ENCODE measurements around the gene RFT1.

The RFT1 gene

GRCh38 chr3:53049987-53050386 lies 80.2 kb downstream of the RFT1 start:
- no peaks in the 10 kb centered on the region for H3K36me3 ChIP-seq
- no peak for DNase-seq
- H3K4me1 ChIP-seq, result peaks cover 0 to 11% (median 3%) of the 10 kb centered on the region in 4 donors
- TF ChIP-seq CTCF (IDR thresholded peaks at IDR 0.05), result no peak
- H3K27ac ChIP-seq, result no peak overlapping the region
- no peaks in the 10 kb centered on the region for H3K27me3 ChIP-seq
- H3K9me3 ChIP-seq, result no peaks in the 10 kb centered on the region
- intact Hi-C loops (cut with DNase I; ENCODE audit: low total_unique reads), result no loop called here
- no peak overlapping the region for H3K4me3 ChIP-seq

GRCh38 chr3:53046171-53047170 lies 83.8 kb downstream of the RFT1 start:
- peak; percentile 33 to 38 for TF ChIP-seq CTCF (IDR thresholded peaks at IDR 0.05)
- H3K36me3 ChIP-seq, result no peaks in the 10 kb centered on the region
- H3K4me3 ChIP-seq, result peak overlapping the region; percentile 96 to 98
- no peaks in the 10 kb centered on the region for H3K27me3 ChIP-seq
- H3K4me1 ChIP-seq, result peaks cover 0 to 15% (median 9%) of the 10 kb centered on the region in 4 donors
- peak overlapping the region; percentile 84 to 88 for H3K27ac ChIP-seq
- intact Hi-C loops (cut with DNase I; ENCODE audit: low total_unique reads), result no loop called here
- peak; percentile 54 to 77 for DNase-seq
- H3K9me3 ChIP-seq, result no peaks in the 10 kb centered on the region

- peak within 1 kb of the TSS; percentile 88 to 91 for H3K27ac ChIP-seq
Observed at GRCh38 chr3:53045518-53046170, 84.6 kb downstream of the RFT1 start, which contains the start of gene SFMBT1. Gene SFMBT1 (minus strand): TSS chr3:53046073. CDS start chr3:52969128, 76,945 bp downstream.

GRCh38 chr3:53044711-53045517 lies 85.3 kb downstream of the RFT1 start:
- intact Hi-C loops (cut with DNase I; ENCODE audit: low total_unique reads), result no loop called here
- no peak for TF ChIP-seq CTCF (IDR thresholded peaks at IDR 0.05)
- Histone ChIP-seq H3K27ac (peak overlapping the region; percentile 84 to 91), H3K4me1 (peaks cover 0 to 15% (median 9%) of the 10 kb centered on the region in 4 donors), H3K27me3 (no peaks in the 10 kb centered on the region), H3K9me3 (no peaks in the 10 kb centered on the region), H3K4me3 (peak overlapping the region; percentile 96 to 98), H3K36me3 (no peaks in the 10 kb centered on the region)
- DNase-seq, result peak in 1 of 2 donors; percentile 72

More at GRCh38 chr3:53045518-53046170, 84.6 kb downstream of the RFT1 start, which contains the start of gene SFMBT1:
- peak; percentile 58 to 77 for DNase-seq
- intact Hi-C loops (cut with DNase I; ENCODE audit: low total_unique reads), result no loop called here
- H3K9me3 ChIP-seq, result no peaks in the 10 kb centered on the region
- H3K4me1 ChIP-seq, result peaks cover 0 to 15% (median 9%) of the 10 kb centered on the region in 4 donors
- TF ChIP-seq CTCF (IDR thresholded peaks at IDR 0.05), result no peak
- H3K27me3 ChIP-seq, result no peaks in the 10 kb centered on the region
- no peaks in the 10 kb centered on the region for H3K36me3 ChIP-seq
- H3K4me3 ChIP-seq, result peak within 1 kb of the TSS; percentile 96 to 98

- peak overlapping the region; percentile 84 to 91 for H3K27ac ChIP-seq
- H3K9me3 ChIP-seq, result no peaks in the 10 kb centered on the region
- DNase-seq, result no peak
- no peaks in the 10 kb centered on the region for H3K27me3 ChIP-seq
- peak overlapping the region; percentile 96 to 98 for H3K4me3 ChIP-seq
- intact Hi-C loops (cut with DNase I; ENCODE audit: low total_unique reads), result no loop called here
- H3K4me1 ChIP-seq, result peaks cover 0 to 15% (median 9%) of the 10 kb centered on the region in 4 donors
- TF ChIP-seq CTCF (IDR thresholded peaks at IDR 0.05), result no peak
- no peaks in the 10 kb centered on the region for H3K36me3 ChIP-seq
Observed at GRCh38 chr3:53044371-53044710, 85.9 kb downstream of the RFT1 start.
